OCI-LY7 (cell line): ENCODE results near the gene MAOA. TPM values are rescaled to one million over a fixed set of nuclear protein-coding genes. Genes with fewer than 3 reads are reported as not detected.

ENCODE experiments used
- BruUV-seq: library from RNA; stranded (reverse); fragments of 400-500 nt; replicated peaks from 2 replicates; lab custom pipeline; 2021; lab: Mats Ljungman, UMichigan
- CTCF ChIA-PET: fragments of 300-600 bp; sonication (Branson Sonifier 250); formaldehyde crosslinking; loops from one replicate; lab custom pipeline; 2022; ENCODE audit warnings: antibody characterized with exemption; ENCODE audit not compliant: unreplicated experiment; lab: Charles Lee
- POLR2A ChIA-PET: fragments of 300-600 bp; sonication (Branson Sonifier 250); formaldehyde crosslinking; loops from one replicate; lab custom pipeline; 2022; ENCODE audit warnings: antibody characterized with exemption; lab: Charles Lee
- DNase-seq: peaks from one replicate; pipeline ENCODE4 v3.0.0-alpha.2; 2015; ENCODE audit warnings: low spot score
- H2AFZ ChIP-seq: fragments of 200-600 bp; sonication (generic), shearing (Covaris generic); 2 replicates; pipeline ENCODE4 v1.6.1; 2014; ENCODE audit warnings: mild to moderate bottlenecking, antibody characterized with exemption, low read length, moderate library complexity
- H3K27ac ChIP-seq: fragments of 200-600 bp; sonication (generic); 2 replicates; pipeline ENCODE4 v1.5.1; 2014; ENCODE audit warnings: mixed run types, low read depth, mild to moderate bottlenecking, moderate library complexity, low read length, inconsistent platforms; ENCODE audit not compliant: poor library complexity, severe bottlenecking
- H3K36me3 ChIP-seq: fragments of 200-600 bp; sonication (generic); 2 replicates; pipeline ENCODE4 v1.6.1; 2014; ENCODE audit warnings: mild to moderate bottlenecking, antibody characterized with exemption, low read length, moderate library complexity, mixed read lengths; ENCODE audit not compliant: insufficient read depth
- H3K4me1 ChIP-seq: fragments of 200-600 bp; sonication (generic); 2 replicates; pipeline ENCODE4 v1.5.1; 2014; ENCODE audit warnings: mild to moderate bottlenecking, low read length; ENCODE audit not compliant: insufficient read depth, poor library complexity, severe bottlenecking
- H3K4me2 ChIP-seq: fragments of 200-600 bp; sonication (generic); 2 replicates; pipeline ENCODE4 v1.6.1; 2014; ENCODE audit warnings: mild to moderate bottlenecking, low read length
- H3K4me3 ChIP-seq: fragments of 200-600 bp; sonication (generic); 2 replicates; pipeline ENCODE4 v1.5.1; 2014; ENCODE audit warnings: mild to moderate bottlenecking, low read depth, low read length; ENCODE audit not compliant: poor library complexity, severe bottlenecking
- H3K79me2 ChIP-seq: fragments of 200-600 bp; sonication (generic); 2 replicates; pipeline ENCODE4 v1.6.1; 2016; ENCODE audit warnings: low read depth, mild to moderate bottlenecking, low read length, moderate library complexity, mixed read lengths; ENCODE audit not compliant: insufficient read depth
- H3K9me2 ChIP-seq: fragments of 200-600 bp; sonication (generic); 2 replicates; pipeline ENCODE4 v1.6.1; 2016; ENCODE audit warnings: mild to moderate bottlenecking, low read length, mixed read lengths; ENCODE audit not compliant: insufficient read depth
- H3K9me3 ChIP-seq: fragments of 200-600 bp; sonication (generic); 2 replicates; pipeline ENCODE4 v1.6.1; 2014; ENCODE audit warnings: mild to moderate bottlenecking, mixed run types, low read length, mixed read lengths
- H4K20me1 ChIP-seq: fragments of 200-600 bp; sonication (generic); 2 replicates; pipeline ENCODE4 v1.6.1; 2014; ENCODE audit warnings: mild to moderate bottlenecking, antibody characterized with exemption, low read length, moderate library complexity, mixed read lengths; ENCODE audit not compliant: insufficient read depth
- CTCF ChIP-seq: fragments of 200-600 bp; sonication (generic); conservative IDR thresholded peaks from 2 replicates; pipeline ENCODE4 v1.5.1; 2014; ENCODE audit warnings: mild to moderate bottlenecking, antibody characterized with exemption, low read length, moderate library complexity, mixed read lengths
- EZH2phosphoT487 ChIP-seq: fragments of 200-600 bp; sonication (generic); IDR thresholded peaks from 2 replicates; pipeline ENCODE4 v1.6.1; 2018; ENCODE audit warnings: low read depth, borderline replicate concordance, mild to moderate bottlenecking, mixed run types, antibody characterized with exemption, low read length, moderate library complexity, mixed read lengths
- intact Hi-C: fragments of 100-400 bp; cut with micrococcal nuclease; formaldehyde crosslinking; loops from one replicate; pipeline ENCODE4 v1.10.0; 2022; ENCODE audit not compliant: unreplicated experiment
- total RNA-seq, 2 experiments: library from RNA; depleted of rRNA in 1 of 2; stranded (reverse); fragments of >200 nt in 1 of 2; shearing (Covaris generic) in 1 of 2; gene quantifications; 2 replicates each; pipeline ENCODE4 v1.2.3, GENCODE V29; 2014 to 2022

Gene MAOA
- total RNA-seq, 2 experiments from 2014 or later = not detected

GRCh38 chrX:43627669-43628068 is 28.4 kb upstream of the MAOA start:
- H3K27ac ChIP-seq = no peak overlapping the region
- H3K36me3 ChIP-seq = no peaks in the 10 kb centered on the region
- H2AFZ ChIP-seq = no peak overlapping the region
- no peak overlapping the region for H3K4me2 ChIP-seq
- POLR2A ChIA-PET = no interaction called here
- H3K4me1 ChIP-seq = no peaks in the 10 kb centered on the region
- TF ChIP-seq EZH2phosphoT487 (no peak), CTCF (no peak)
- no peaks in the 10 kb centered on the region for H3K79me2 ChIP-seq
- no TSS peak for BruUV-seq
- H3K9me2 ChIP-seq = no peaks in the 10 kb centered on the region
- CTCF ChIA-PET = interaction anchor here (0.6 kb wide), 1 partner anchor 493 kb away, joined by 3 read pairs; no protein-coding TSS in a partner anchor
- H3K9me3 ChIP-seq = no peaks in the 10 kb centered on the region
- intact Hi-C loops = no loop called here
- H3K4me3 ChIP-seq = no peak overlapping the region
- no peaks in the 10 kb centered on the region for H4K20me1 ChIP-seq
- DNase-seq = no peak

- no peaks in the 10 kb centered on the region for H3K79me2 ChIP-seq
- TF ChIP-seq CTCF (no peak), EZH2phosphoT487 (no peak)
- H4K20me1 ChIP-seq = no peaks in the 10 kb centered on the region
- H3K4me1 ChIP-seq = no peaks in the 10 kb centered on the region
- H3K9me2 ChIP-seq = no peaks in the 10 kb centered on the region
- BruUV-seq = no TSS peak
- no peaks in the 10 kb centered on the region for H3K9me3 ChIP-seq
- CTCF ChIA-PET = no interaction called here
- H3K4me2 ChIP-seq = no peak overlapping the region
- H3K36me3 ChIP-seq = no peaks in the 10 kb centered on the region
- H3K4me3 ChIP-seq = no peak overlapping the region
- intact Hi-C loops = no loop called here
- DNase-seq = no peak
- no peak overlapping the region for H2AFZ ChIP-seq
- POLR2A ChIA-PET = no interaction called here
- no peak overlapping the region for H3K27ac ChIP-seq
Measured at GRCh38 chrX:43629229-43629628, 26.9 kb upstream of the MAOA start.

- no peak overlapping the region for H2AFZ ChIP-seq
- POLR2A ChIA-PET = no interaction called here
- no peak overlapping the region for H3K4me3 ChIP-seq
- H3K9me2 ChIP-seq = no peaks in the 10 kb centered on the region
- BruUV-seq = no TSS peak
- H3K4me2 ChIP-seq = no peak overlapping the region
- intact Hi-C loops = no loop called here
- H3K79me2 ChIP-seq = no peaks in the 10 kb centered on the region
- H3K27ac ChIP-seq = no peak overlapping the region
- H4K20me1 ChIP-seq = no peaks in the 10 kb centered on the region
- no peak for DNase-seq
- H3K4me1 ChIP-seq = no peaks in the 10 kb centered on the region
- CTCF ChIA-PET = no interaction called here
- TF ChIP-seq EZH2phosphoT487 (no peak), CTCF (no peak)
- no peaks in the 10 kb centered on the region for H3K36me3 ChIP-seq
- no peaks in the 10 kb centered on the region for H3K9me3 ChIP-seq
Measured at GRCh38 chrX:43631841-43632240, 24.3 kb upstream of the MAOA start.
